Activated CD4-positive, alpha-beta T cell treated with anti-CD3 and anti-CD28 coated beads for 36 hours (primary cell): Measurements from ENCODE around the gene RBL2. TPM values are rescaled to one million over a fixed set of nuclear protein-coding genes. Genes with fewer than 3 reads are reported as not detected.
A peak's percentile ranks its signal among the peaks of the same experiment; 100 is the strongest.
"Not testable (repeated sequence)": the region's sequence is repeated elsewhere in the genome, so short reads cannot be mapped to it uniquely, and the experiment has no call there.

Source experiments
- ATAC-seq: fragments of 200-7000 bp; cut with Tn5 transposase; one replicate; pipeline ENCODE4 v1.10.0; 2021; ENCODE audit warnings: mild to moderate bottlenecking, moderate library complexity
- CTCF ChIA-PET: fragments of 350-600 bp; sonication (Branson Sonifier 250); formaldehyde crosslinking; loops from one replicate; lab custom pipeline; 2021; ENCODE audit warnings: antibody characterized with exemption; lab: Charles Lee
- POLR2A ChIA-PET: fragments of 350-600 bp; sonication (Branson Sonifier 250); formaldehyde crosslinking; loops from one replicate; lab custom pipeline; 2021; ENCODE audit warnings: antibody characterized with exemption, inconsistent platforms; lab: Charles Lee
- DNase-seq: peaks from one replicate; pipeline ENCODE4 v3.0.0-alpha.2; 2020
- H3K27ac Mint-ChIP-seq: one replicate; pipeline ENCODE4 v1.8.0; 2021; ENCODE audit warnings: mixed read lengths
- H3K27me3 Mint-ChIP-seq: one replicate; pipeline ENCODE4 v1.8.0; 2021; ENCODE audit warnings: mixed read lengths
- H3K36me3 Mint-ChIP-seq: one replicate; pipeline ENCODE4 v1.8.0; 2021; ENCODE audit warnings: low read depth, mixed read lengths
- H3K4me1 Mint-ChIP-seq: one replicate; pipeline ENCODE4 v1.8.0; 2021; ENCODE audit warnings: mixed read lengths
- H3K4me3 Mint-ChIP-seq: one replicate; pipeline ENCODE4 v1.8.0; 2021; ENCODE audit warnings: mild to moderate bottlenecking, moderate library complexity, mixed read lengths
- H3K9me3 Mint-ChIP-seq: one replicate; pipeline ENCODE4 v1.8.0; 2021; ENCODE audit warnings: low read depth, mixed read lengths
- intact Hi-C, 2 experiments: fragments of 100-400 bp; cut with DNase I in 1 of 2; cut with micrococcal nuclease in 1 of 2; formaldehyde crosslinking; loops; one replicate each; pipeline versions ENCODE4 v1.14.2 to v1.15.1; 2022 to 2024; cut with DNase I, micrococcal nuclease
- total RNA-seq, 2 experiments: library from RNA; stranded (reverse); gene quantifications; one replicate each; pipeline ENCODE4 v1.2.3, GENCODE V29; 2021

The RBL2 gene
- total RNA-seq, 2 experiments from 2014 or later: 65.6 to 67.6 TPM

DNA sequence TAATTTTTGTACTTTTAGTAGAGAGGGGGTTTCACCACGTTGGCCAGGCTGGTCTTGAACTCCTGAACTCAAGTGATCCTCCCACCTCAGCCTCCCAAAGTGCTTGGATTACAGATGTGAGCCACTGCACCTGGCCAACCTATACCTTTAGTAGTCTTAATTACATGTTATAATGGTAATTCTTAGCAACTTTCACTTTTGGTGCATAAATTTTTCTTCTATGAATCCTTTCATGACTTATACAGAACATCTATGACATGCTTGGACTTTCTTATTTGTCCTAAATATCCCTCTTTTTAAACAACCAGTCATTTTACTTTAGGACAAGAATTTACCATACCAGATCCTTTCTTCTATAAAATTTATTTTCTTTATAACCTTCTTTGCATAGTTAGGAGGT, 10.3 kb upstream of the RBL2 start:
- CTCF ChIA-PET: interaction anchor here (1.1 kb wide), 1 partner anchor 23 kb away, joined by 3 read pairs; no protein-coding TSS in a partner anchor
- H3K27ac Mint-ChIP-seq, POLR2A ChIA-PET, DNase-seq, H3K9me3 Mint-ChIP-seq, intact Hi-C loops, H3K36me3 Mint-ChIP-seq, ATAC-seq, H3K27me3 Mint-ChIP-seq, H3K4me3 Mint-ChIP-seq, H3K4me1 Mint-ChIP-seq: not testable (repeated sequence)

DNA sequence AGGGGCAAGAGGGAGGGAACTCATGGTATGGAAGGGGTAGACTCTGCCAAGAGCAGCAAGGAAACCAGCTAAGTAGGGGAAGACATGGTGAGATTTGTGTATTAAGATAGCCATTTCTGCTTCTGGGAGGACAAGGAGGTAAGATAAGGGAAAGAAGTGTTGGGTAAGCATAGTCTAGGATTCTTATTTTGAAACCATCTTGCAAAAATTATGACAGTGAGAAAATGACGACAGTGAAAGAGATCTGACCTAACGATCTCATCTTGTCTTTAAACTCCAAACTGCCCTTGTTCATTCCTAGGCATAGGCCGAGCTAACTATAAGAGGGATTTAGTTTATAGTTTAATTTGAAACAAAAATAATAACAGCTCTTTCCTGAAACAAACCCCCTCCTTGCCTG, 5.6 kb upstream of the RBL2 start:
- ATAC-seq (no peak), DNase-seq (no peak)
- Mint-ChIP-seq H3K36me3 (peaks cover 3% of the 10 kb centered on the region), H3K4me1 (peaks cover 2% of the 10 kb centered on the region), H3K27ac (no peak overlapping the region), H3K4me3 (no peak overlapping the region), H3K27me3 (no peaks in the 10 kb centered on the region), H3K9me3 (peaks cover 8% of the 10 kb centered on the region)
- ChIA-PET CTCF (interaction anchor here (0.9 kb wide), 2 partner anchors 9 to 29 kb away, joined by 3 read pairs; no protein-coding TSS in a partner anchor), POLR2A (no interaction called here)
- intact Hi-C loops: no loop called here

DNA sequence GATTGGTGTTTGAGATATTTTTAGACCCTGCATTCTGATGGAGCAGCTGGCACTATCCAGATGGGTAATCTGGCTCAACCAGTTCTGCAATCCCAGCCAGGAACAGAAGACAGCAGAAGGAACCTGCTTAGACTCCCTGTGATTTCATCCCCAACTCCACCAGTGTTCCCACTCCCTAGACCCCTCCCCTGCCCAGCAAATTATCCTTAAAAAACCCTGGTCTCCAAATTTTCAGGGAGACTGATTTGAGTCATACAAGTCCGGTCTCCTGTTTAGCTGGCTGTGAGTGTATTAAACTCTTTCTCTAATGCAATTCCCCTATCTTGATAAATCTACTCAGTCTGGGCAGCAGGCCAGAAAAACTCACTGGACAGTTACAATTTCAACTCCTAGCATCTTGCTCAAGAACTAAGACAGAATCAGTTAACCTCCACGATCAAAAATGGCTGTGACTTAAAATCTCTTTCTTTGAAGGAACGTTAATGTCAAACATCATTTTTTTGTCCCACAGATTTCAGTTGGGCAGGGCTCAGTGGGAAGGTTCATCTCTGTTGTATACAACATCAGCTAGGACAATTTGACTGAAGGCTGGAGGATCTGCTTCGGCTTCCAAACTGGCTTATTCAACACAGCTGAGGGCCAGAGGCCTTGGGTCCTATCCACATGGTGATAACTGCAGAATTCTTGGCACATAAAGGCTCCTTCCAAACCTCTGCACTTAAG, 4.9 kb upstream of the RBL2 start:
- ChIA-PET CTCF (interaction anchor here (0.9 kb wide), 2 partner anchors 10 to 28 kb away, joined by 3 read pairs; no protein-coding TSS in a partner anchor), POLR2A (interaction anchor here (0.7 kb wide), 1 partner anchor 23 kb away, joined by 3 read pairs; no protein-coding TSS in a partner anchor)
- DNase-seq (no peak), ATAC-seq (no peak)
- H3K4me1 Mint-ChIP-seq: peaks cover 7% of the 10 kb centered on the region
- intact Hi-C loops: no loop called here
- H3K9me3 Mint-ChIP-seq: peaks cover 5% of the 10 kb centered on the region
- no peaks in the 10 kb centered on the region for H3K27me3 Mint-ChIP-seq
- H3K36me3 Mint-ChIP-seq: no peaks in the 10 kb centered on the region
- H3K27ac Mint-ChIP-seq: no peak overlapping the region
- no peak overlapping the region for H3K4me3 Mint-ChIP-seq

DNA sequence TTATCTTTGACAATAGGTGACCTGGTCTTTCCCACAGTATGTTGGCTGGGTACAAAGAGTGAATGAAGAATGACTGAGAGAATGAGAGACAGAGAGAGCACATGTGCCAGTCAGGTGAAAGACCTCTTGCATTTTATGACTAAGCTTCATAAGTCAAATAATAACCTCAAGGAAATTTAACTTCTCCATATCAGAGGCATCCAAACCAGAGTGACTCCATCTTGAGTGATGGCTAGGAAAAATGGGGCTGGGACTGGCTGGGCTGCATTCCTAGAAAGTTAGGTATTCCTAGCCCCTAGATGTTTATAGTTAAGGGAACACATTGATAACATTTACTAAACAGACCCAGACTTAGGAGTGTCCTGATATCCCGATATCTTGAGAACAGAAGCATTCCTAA, 3.9 kb upstream of the RBL2 start:
- H3K4me1 Mint-ChIP-seq: peaks cover 7% of the 10 kb centered on the region

DNA sequence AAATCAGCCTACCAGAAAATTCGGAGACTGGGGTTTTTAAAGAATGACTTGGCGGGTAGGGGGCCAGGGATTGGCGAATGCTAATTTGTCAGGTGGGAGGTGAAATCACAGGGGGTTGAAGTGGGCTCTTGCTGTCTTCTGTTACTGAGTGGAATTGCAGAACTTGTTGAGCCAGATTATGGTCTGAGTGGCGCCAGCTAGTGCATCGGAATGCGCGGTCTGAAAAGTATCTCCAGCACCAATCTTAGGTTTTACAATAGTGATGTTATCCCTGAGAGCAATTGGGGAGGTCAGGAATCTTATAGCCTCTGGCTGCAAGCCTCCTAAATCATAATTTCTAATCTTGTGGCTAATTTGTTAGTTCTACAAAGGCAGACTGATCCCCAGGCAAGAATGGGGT, 762 bp upstream of the RBL2 start:
- Mint-ChIP-seq H3K4me1 (peaks cover 36% of the 10 kb centered on the region), H3K36me3 (peaks cover 7% of the 10 kb centered on the region), H3K27me3 (no peaks in the 10 kb centered on the region), H3K4me3 (peak overlapping the region; percentile 74), H3K27ac (peak overlapping the region; percentile 92), H3K9me3 (peaks cover 5% of the 10 kb centered on the region)
- intact Hi-C loops: loop anchor here (10.0 kb wide), 2 partner anchors 299 to 379 kb away; partner anchors contain the start of genes CHD9 (in 1 of the 2) and CHD9NB (in 1 of the 2)
- CTCF ChIA-PET: interaction anchor here (1.0 kb wide), 2 partner anchors 25 to 65 kb away, joined by 3 to 4 read pairs; no protein-coding TSS in a partner anchor
- DNase-seq (no peak), ATAC-seq (no peak)
- POLR2A ChIA-PET: interaction anchor here (0.6 kb wide), 1 partner anchor 262 kb away, joined by 4 read pairs; no protein-coding TSS in a partner anchor

More for the DNA sequence above, 3.9 kb upstream of the RBL2 start:
- Mint-ChIP-seq H3K36me3 (no peaks in the 10 kb centered on the region), H3K27ac (no peak overlapping the region), H3K9me3 (peaks cover 5% of the 10 kb centered on the region), H3K27me3 (no peaks in the 10 kb centered on the region), H3K4me3 (no peak overlapping the region)
- ChIA-PET POLR2A (interaction anchor here (0.7 kb wide), 1 partner anchor 22 kb away, joined by 3 read pairs; no protein-coding TSS in a partner anchor), CTCF (no interaction called here)
- no peak for ATAC-seq
- intact Hi-C loops: loop anchor here (10.0 kb wide), 2 partner anchors 296 to 376 kb away; partner anchors contain the start of genes CHD9 (in 1 of the 2) and CHD9NB (in 1 of the 2)
- no peak for DNase-seq

DNA sequence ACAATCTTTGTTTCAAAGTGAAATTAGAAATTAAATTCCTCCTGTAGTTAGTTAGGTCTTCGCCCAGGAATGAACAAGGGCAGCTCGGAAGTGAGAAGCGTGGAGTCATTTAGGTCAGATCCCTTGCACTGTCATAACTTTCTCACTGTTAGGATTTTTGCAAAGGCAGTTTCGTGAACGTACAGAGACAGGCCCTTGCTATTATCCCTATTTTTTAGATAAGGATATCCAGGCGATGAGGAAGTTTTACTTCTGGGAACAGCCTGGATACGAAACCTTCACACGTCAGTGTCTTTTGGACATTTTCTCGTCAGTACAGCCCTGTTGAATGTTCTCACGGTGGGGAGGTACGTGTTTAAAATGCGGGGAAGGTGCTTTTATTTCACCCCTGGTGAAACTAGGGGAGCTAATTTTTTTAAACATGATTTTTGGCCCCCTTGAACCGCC, 318 bp upstream of the RBL2 start:
- ATAC-seq: no peak
- H3K4me1 Mint-ChIP-seq: peaks cover 37% of the 10 kb centered on the region
- H3K27me3 Mint-ChIP-seq: no peaks in the 10 kb centered on the region
- POLR2A ChIA-PET: interaction anchor here (0.6 to 1.3 kb wide), 3 partner anchors 69 to 263 kb away, joined by 3 to 4 read pairs (median 3); partner anchors contain the start of gene AKTIP
- no peak for DNase-seq
- intact Hi-C loops: loop anchor here (1.0 to 10.0 kb wide), 9 partner anchors 23 to 1495 kb away; partner anchors contain the start of genes AKTIP (in 2 of the 2), CHD9 (in 1 of the 2), CHD9NB (in 1 of the 2) and FTO (in 1 of the 2)
- H3K9me3 Mint-ChIP-seq: peaks cover 5% of the 10 kb centered on the region
- peak overlapping the region; percentile 92 for H3K27ac Mint-ChIP-seq
- H3K4me3 Mint-ChIP-seq: peak overlapping the region; percentile 74
- peaks cover 7% of the 10 kb centered on the region for H3K36me3 Mint-ChIP-seq
- CTCF ChIA-PET: interaction anchor here (1.0 kb wide), 2 partner anchors 24 to 65 kb away, joined by 3 to 4 read pairs; no protein-coding TSS in a partner anchor

DNA sequence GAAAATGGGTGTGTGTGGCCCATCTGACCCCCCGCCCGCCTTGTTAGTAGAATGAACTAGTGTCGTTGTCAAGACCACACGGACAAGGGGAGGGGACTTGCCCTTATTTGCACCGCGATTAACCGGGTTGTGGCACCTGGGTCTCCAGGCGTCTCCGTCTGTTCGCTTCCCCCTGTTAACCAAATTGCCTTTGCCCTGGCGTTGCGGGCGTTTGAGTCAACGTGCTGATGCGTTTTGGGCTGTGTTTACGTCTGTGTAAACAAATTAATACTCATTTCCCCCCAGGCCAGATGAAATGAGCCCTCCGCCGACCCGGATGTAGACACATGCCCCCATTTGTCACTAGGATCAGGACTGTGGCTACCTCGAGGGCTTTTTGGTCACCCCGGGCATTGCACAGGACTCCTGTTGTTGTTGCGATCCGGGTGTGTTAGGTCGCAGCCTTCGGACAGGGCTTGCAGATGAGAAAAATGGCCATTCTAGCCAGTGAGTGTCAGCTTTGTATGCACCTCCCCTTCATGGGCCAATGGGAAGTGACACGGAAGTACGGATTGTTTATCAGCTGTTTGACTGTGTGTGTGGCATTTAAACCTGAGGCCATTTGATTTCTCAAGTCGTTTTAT, 906 bp downstream of the RBL2 start:
- peaks cover 11% of the 10 kb centered on the region for H3K36me3 Mint-ChIP-seq
- intact Hi-C loops: loop anchor here (1.0 to 10.0 kb wide), 6 partner anchors 22 to 1494 kb away; partner anchors contain the start of genes CHD9 (in 1 of the 2) and CHD9NB (in 1 of the 2)
- peak overlapping the region; percentile 98 for H3K4me3 Mint-ChIP-seq
- POLR2A ChIA-PET: interaction anchor here (0.8 to 1.3 kb wide), 4 partner anchors 9 to 67 kb away, joined by 3 read pairs; partner anchors contain the start of gene AKTIP
- no peaks in the 10 kb centered on the region for H3K27me3 Mint-ChIP-seq
- CTCF ChIA-PET: interaction anchor here (0.9 to 3.7 kb wide), 4 partner anchors 12 to 69 kb away, joined by 3 to 19 read pairs (median 4); no protein-coding TSS in a partner anchor
- peaks cover 42% of the 10 kb centered on the region for H3K4me1 Mint-ChIP-seq
- DNase-seq (peak; percentile 69), ATAC-seq (peak; percentile 67)
- peak overlapping the region; percentile 95 for H3K27ac Mint-ChIP-seq
- no peaks in the 10 kb centered on the region for H3K9me3 Mint-ChIP-seq

DNA sequence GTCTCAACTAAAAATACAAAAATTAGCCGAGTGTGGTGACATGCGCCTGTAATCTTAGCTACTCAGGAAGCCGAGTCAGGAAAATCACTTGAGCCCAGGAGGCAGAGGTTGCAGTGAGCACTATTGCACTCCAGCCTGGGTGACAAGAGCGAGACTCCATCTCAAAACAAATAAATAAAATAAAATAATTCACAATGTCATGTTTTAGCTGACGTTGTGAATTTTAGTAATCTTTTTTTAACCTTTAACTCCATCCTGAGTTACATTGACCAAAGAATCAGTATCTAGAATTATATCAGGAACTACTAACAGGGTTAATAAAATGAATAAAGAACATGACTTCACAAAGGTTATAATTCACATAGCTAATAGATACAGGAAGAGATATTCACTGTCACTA, 5.9 kb downstream of the RBL2 start:
- DNase-seq: no peak
- POLR2A ChIA-PET: no interaction called here

DNA sequence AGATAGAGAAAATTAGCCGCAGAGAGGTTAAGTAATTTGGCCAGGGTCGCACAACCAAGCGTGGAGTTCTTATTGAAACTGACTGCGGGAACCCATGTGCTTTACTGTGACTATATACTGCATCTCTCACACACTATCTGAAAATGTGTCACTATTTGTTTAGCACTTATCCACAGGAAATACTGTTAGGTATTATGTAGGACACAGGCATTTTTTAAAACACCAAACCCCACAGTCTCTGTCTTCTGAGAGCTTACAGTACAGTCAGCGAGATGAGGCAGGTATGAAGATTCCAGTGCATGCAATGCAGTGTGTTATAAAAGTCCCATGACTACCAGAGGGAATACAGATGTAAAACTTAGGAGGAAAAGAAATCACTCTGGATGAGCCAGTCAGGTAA, 11.3 kb downstream of the RBL2 start:
- Mint-ChIP-seq H3K4me1 (peaks cover 32% of the 10 kb centered on the region), H3K36me3 (peaks cover 45% of the 10 kb centered on the region), H3K4me3 (no peak overlapping the region), H3K9me3 (no peaks in the 10 kb centered on the region), H3K27ac (peak overlapping the region; percentile 82), H3K27me3 (no peaks in the 10 kb centered on the region)
- DNase-seq: no peak
- intact Hi-C loops: no loop called here
- ChIA-PET CTCF (interaction anchor here (1.1 to 2.1 kb wide), 2 partner anchors 11 to 35 kb away, joined by 3 to 15 read pairs; no protein-coding TSS in a partner anchor), POLR2A (no interaction called here)
- peak; percentile 55 for ATAC-seq

More for the DNA sequence above, 5.9 kb downstream of the RBL2 start:
- Mint-ChIP-seq H3K36me3 (peaks cover 35% of the 10 kb centered on the region), H3K27me3 (no peaks in the 10 kb centered on the region), H3K4me1 (peaks cover 35% of the 10 kb centered on the region), H3K9me3 (no peaks in the 10 kb centered on the region), H3K4me3 (no peak overlapping the region), H3K27ac (no peak overlapping the region)
- no peak for ATAC-seq
- CTCF ChIA-PET: no interaction called here
- intact Hi-C loops: no loop called here

DNA sequence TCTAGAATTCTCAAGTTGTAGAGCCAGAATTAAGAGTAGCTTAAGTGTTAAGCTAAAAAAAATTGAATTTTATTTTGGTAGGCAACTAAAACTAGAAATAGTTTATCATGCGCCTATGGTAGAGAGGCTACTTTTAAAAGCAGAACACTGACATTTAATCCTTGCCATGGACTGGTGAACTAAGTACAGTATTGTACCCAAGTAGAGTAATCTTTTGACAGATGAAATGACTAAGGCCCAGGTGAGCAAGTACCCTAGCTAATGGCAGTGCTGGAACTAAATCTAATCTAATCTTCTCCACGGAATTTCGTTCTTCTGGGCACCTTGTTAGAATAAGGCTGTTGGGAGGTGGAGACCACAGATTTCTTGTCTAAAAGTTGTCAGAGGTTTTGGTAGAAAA, 11.8 kb downstream of the RBL2 start:
- peak overlapping the region; percentile 82 for H3K27ac Mint-ChIP-seq
- H3K4me1 Mint-ChIP-seq: peaks cover 36% of the 10 kb centered on the region
- no peak for DNase-seq
- no peaks in the 10 kb centered on the region for H3K27me3 Mint-ChIP-seq
- no peaks in the 10 kb centered on the region for H3K9me3 Mint-ChIP-seq
- ATAC-seq: no peak
- POLR2A ChIA-PET: no interaction called here
- intact Hi-C loops: no loop called here
- CTCF ChIA-PET: interaction anchor here (0.6 to 2.8 kb wide), 4 partner anchors 9 to 255 kb away, joined by 3 to 19 read pairs (median 9); no protein-coding TSS in a partner anchor
- no peak overlapping the region for H3K4me3 Mint-ChIP-seq
- peaks cover 40% of the 10 kb centered on the region for H3K36me3 Mint-ChIP-seq
